GM18505 (cell line): ENCODE results near the gene TRPV2.
"Not testable (repeated sequence)": the region's sequence is repeated elsewhere in the genome, so short reads cannot be mapped to it uniquely, and the experiment has no call there.

Experiments
- ATAC-seq: cut with Tn5 transposase; IDR thresholded peaks from one replicate; pipeline ENCODE4 v1.9.1; 2021; ENCODE audit not compliant: unreplicated experiment
- POLR2A ChIP-seq: IDR thresholded peaks from 4 replicates; pipeline ENCODE4 v1.6.1; 2011; ENCODE audit warnings: borderline replicate concordance; ENCODE audit not compliant: insufficient read depth, insufficient read length; ENCODE audit errors: extremely low read depth

The TRPV2 gene

GRCh38 chr17:16448490-16448889 lies 33.1 kb downstream of the TRPV2 start:
- no peak for ATAC-seq
- no peak for TF ChIP-seq POLR2A

GRCh38 chr17:16449121-16449570 lies 33.8 kb downstream of the TRPV2 start:
- ATAC-seq: no peak
- TF ChIP-seq POLR2A: no peak

DNA sequence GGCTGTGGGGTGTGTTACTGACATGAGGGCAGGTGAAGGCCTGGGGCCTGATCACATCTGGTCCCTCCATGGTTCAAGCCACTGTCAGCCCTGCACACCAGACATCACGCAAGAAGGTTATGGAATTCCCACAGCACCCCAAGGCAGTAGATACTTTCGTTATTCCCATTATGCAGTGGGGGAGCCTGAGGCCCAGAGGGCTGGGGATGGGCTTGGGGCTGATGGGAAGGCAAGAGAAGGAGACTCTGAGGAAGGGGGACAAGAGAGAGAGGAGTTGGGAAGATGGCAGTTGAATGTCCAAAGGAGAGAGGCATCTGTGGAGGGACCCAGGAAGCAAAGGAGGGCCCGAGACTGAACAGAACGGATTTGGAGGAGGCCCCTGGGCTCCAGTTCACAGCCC lies 34.7 kb downstream of the TRPV2 start:
- no peak for TF ChIP-seq POLR2A
- no peak for ATAC-seq

DNA sequence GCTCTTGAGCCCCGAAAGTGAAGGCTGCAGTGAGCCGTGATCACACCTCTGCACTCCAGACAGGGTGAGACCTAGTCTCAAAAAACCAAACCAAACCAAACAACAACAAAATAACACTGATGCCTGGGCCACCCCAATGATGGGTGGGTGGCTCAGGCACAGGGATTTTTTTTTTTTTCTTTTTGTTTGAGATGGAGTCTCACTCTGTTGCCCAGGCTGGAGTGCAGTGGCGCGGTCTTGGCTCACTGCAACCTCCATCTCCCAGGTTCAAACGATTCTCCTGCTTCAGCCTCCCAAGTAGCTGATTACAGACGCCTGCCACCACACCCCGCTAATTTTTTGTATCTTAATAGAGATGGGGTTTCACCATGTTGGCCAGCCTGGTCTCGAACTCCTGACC lies 36.9 kb downstream of the TRPV2 start:
- ATAC-seq: not testable (repeated sequence)

DNA sequence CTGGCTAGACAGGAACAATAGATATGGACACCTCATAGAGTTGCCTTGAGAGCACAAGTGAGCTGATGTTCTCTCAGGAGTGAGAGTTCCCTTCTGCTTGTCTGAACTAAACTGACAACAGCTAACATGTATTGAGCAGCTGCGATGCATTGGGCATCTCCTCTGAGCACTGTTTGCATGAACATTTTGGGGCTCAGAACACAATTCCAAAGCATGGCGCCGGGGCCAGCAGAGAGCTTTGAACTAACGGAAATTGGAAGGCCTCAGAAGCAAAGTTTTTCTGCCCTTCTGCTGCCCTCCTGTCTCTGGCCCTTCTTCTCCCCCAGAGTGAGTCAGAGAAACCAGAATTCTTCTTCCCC lies 38.1 kb downstream of the TRPV2 start:
- ATAC-seq: no peak
- TF ChIP-seq POLR2A: no peak

DNA sequence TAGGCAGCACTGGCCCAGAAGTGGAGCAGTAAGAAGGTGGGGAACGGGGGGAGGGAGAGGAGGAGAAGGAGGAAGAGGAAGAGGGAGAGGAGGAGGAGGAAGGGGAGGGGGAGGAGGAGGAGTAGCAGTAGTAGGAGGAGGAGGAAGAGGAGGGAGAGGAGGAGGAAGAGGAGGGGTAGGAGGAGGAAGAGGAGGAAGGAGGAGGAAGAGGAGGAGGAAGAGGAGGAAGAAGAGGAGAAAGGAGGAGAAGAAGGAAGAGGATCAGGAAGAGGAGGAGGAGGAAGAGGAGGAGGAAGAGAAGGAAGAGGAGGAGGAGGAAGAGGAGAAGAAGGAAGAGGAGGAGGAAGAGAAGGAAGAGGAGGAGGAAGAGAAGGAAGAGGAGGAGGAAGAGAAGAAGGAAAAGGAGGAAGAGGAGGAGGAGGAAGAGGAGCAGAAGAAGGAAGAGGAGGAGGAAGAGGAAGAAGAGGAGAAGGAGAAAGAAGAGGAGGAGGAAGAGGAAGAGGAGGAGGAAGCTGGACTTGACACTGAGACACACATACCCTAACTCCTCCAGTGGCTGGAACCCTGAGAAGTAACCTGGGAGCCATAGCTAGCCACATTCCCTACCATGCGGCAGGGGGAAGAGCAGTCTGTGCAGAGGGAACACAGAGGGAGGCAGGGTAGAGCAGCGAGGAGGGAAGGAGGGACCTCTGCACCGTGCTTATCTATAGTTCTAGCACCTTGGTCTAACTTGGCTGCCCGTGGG lies 40.8 kb downstream of the TRPV2 start:
- ATAC-seq: no peak
- no peak for TF ChIP-seq POLR2A

- ATAC-seq: no peak
- TF ChIP-seq POLR2A: no peak
Measured at GRCh38 chr17:16456742-16457316, 41.5 kb downstream of the TRPV2 start.

GRCh38 chr17:16459271-16459670 lies 43.9 kb downstream of the TRPV2 start:
- no peak for ATAC-seq
- TF ChIP-seq POLR2A: no peak

- TF ChIP-seq POLR2A: no peak
- no peak for ATAC-seq
Measured at GRCh38 chr17:16459855-16460550, 44.6 kb downstream of the TRPV2 start.

- no peak for ATAC-seq
- no peak for TF ChIP-seq POLR2A
Measured at GRCh38 chr17:16460796-16461605, 45.6 kb downstream of the TRPV2 start.

DNA sequence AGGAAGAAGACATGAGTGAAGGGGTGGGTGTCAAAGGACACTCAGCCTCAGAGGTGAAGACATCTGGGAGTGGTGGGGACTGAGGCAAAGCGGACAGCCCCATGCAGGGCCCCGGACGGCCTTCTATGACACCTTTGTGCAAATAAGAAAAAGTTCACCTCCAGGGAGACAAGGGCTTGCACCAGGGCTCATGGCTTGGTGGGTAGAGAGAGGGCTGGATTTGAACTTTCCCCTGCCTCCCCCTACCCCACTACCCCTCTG lies 46.2 kb downstream of the TRPV2 start:
- TF ChIP-seq POLR2A: no peak
- ATAC-seq: no peak

GRCh38 chr17:16462070-16462864 lies 46.9 kb downstream of the TRPV2 start:
- TF ChIP-seq POLR2A: no peak
- ATAC-seq: no peak
